Ishikawa (cell line): ENCODE data around the gene SHISA5.

Experiments used
- RAD21 ChIP-seq: IDR thresholded peaks from 2 replicates; pipeline ENCODE4 v1.6.1; 2012; ENCODE audit warnings: low read depth
- REST ChIP-seq: IDR thresholded peaks from 2 replicates; pipeline ENCODE4 v1.6.1; 2012; ENCODE audit warnings: low read depth, mild to moderate bottlenecking

GRCh38 chr3:48535578-48535977 is 31.6 kb upstream of the SHISA5 start:
- no peak for TF ChIP-seq REST
- TF ChIP-seq RAD21, result no peak
